ENCODE results near the gene MSH3.
"Not testable (repeated sequence)": the region's sequence is repeated elsewhere in the genome, so short reads cannot be mapped to it uniquely, and the experiment has no call there.

MSH3 gene

GRCh38 chr5:80820685-80821084, 166.2 kb downstream of the MSH3 start:
- H3K4me3 ChIP-seq (ENCODE audit: low read length) = no peak overlapping the region
- H2AFZ ChIP-seq (ENCODE audit: low read length) = no peak overlapping the region
- H3K4me2 ChIP-seq (ENCODE audit: low read depth, low read length) = no peak overlapping the region
- TF ChIP-seq EZH2phosphoT487 (IDR thresholded peaks at IDR 0.05; ENCODE audit: low read length) = no peak
- TF ChIP-seq CTCF (IDR thresholded peaks at IDR 0.05; ENCODE audit: low read length) = no peak
- TF ChIP-seq EZH2 (optimal IDR thresholded peaks at IDR 0.05; ENCODE audit: low read depth, low read length) = no peak
- H3K9me3 ChIP-seq (replicated peaks; ENCODE audit: insufficient read depth, low read length) = no peaks in the 10 kb centered on the region
- DNase-seq = no peak
- no peak overlapping the region for H3K9ac ChIP-seq (ENCODE audit: low read length)
- H4K20me1 ChIP-seq (ENCODE audit: insufficient read depth, low read length) = no peaks in the 10 kb centered on the region
- no peaks in the 10 kb centered on the region for H3K9me2 ChIP-seq (replicated peaks; ENCODE audit: insufficient read depth, low read length)
- no peaks in the 10 kb centered on the region for H3F3A ChIP-seq (ENCODE audit: insufficient read depth, low read length)
- H3K4me1 ChIP-seq (ENCODE audit: low read length) = no peaks in the 10 kb centered on the region
- H3K79me2 ChIP-seq (ENCODE audit: low read length) = no peaks in the 10 kb centered on the region
- H3K27ac ChIP-seq (ENCODE audit: low read length) = no peak overlapping the region
- no peaks in the 10 kb centered on the region for H3K36me3 ChIP-seq (replicated peaks; ENCODE audit: insufficient read depth, low read length)
- H3K27me3 ChIP-seq (replicated peaks; ENCODE audit: insufficient read depth, low read length) = no peaks in the 10 kb centered on the region

- Histone ChIP-seq H3K4me1 (ENCODE audit: low read length) (no peaks in the 10 kb centered on the region), H3F3A (ENCODE audit: insufficient read depth, low read length) (no peaks in the 10 kb centered on the region), H3K9me3 (replicated peaks; ENCODE audit: insufficient read depth, low read length) (no peaks in the 10 kb centered on the region), H4K20me1 (ENCODE audit: insufficient read depth, low read length) (no peaks in the 10 kb centered on the region), H3K4me2 (ENCODE audit: low read depth, low read length) (no peak overlapping the region), H3K9me2 (replicated peaks; ENCODE audit: insufficient read depth, low read length) (no peaks in the 10 kb centered on the region), H3K36me3 (replicated peaks; ENCODE audit: insufficient read depth, low read length) (no peaks in the 10 kb centered on the region), H3K4me3 (ENCODE audit: low read length) (no peak overlapping the region), H3K27me3 (replicated peaks; ENCODE audit: insufficient read depth, low read length) (no peaks in the 10 kb centered on the region), H3K79me2 (ENCODE audit: low read length) (no peaks in the 10 kb centered on the region), H3K9ac (ENCODE audit: low read length) (no peak overlapping the region), H2AFZ (ENCODE audit: low read length) (no peak overlapping the region), H3K27ac (ENCODE audit: low read length) (no peak overlapping the region)
- no peak for DNase-seq
- TF ChIP-seq EZH2phosphoT487 (IDR thresholded peaks at IDR 0.05; ENCODE audit: low read length) = no peak
- no peak for TF ChIP-seq EZH2 (optimal IDR thresholded peaks at IDR 0.05; ENCODE audit: low read depth, low read length)
- TF ChIP-seq CTCF (IDR thresholded peaks at IDR 0.05; ENCODE audit: low read length) = no peak
These were observed 168.2 kb downstream of the MSH3 start for GRCh38 chr5:80822640-80823039.

GRCh38 chr5:80824159-80824558, 169.7 kb downstream of the MSH3 start:
- not testable (repeated sequence) for H3K9me2 ChIP-seq (replicated peaks; ENCODE audit: insufficient read depth, low read length); H3K36me3 ChIP-seq (replicated peaks; ENCODE audit: insufficient read depth, low read length); DNase-seq; H3K27me3 ChIP-seq (replicated peaks; ENCODE audit: insufficient read depth, low read length); H3K4me2 ChIP-seq (ENCODE audit: low read depth, low read length); H3K4me1 ChIP-seq (ENCODE audit: low read length); H3F3A ChIP-seq (ENCODE audit: insufficient read depth, low read length); H3K9me3 ChIP-seq (replicated peaks; ENCODE audit: insufficient read depth, low read length); H3K27ac ChIP-seq (ENCODE audit: low read length); H3K4me3 ChIP-seq (ENCODE audit: low read length); H2AFZ ChIP-seq (ENCODE audit: low read length); H3K79me2 ChIP-seq (ENCODE audit: low read length); H3K9ac ChIP-seq (ENCODE audit: low read length); H4K20me1 ChIP-seq (ENCODE audit: insufficient read depth, low read length)

- H3K4me1 ChIP-seq (ENCODE audit: low read length) = no peaks in the 10 kb centered on the region
- H3K36me3 ChIP-seq (replicated peaks; ENCODE audit: insufficient read depth, low read length) = no peaks in the 10 kb centered on the region
- H3K27me3 ChIP-seq (replicated peaks; ENCODE audit: insufficient read depth, low read length) = no peaks in the 10 kb centered on the region
- no peak for DNase-seq
- H4K20me1 ChIP-seq (ENCODE audit: insufficient read depth, low read length) = no peaks in the 10 kb centered on the region
- no peaks in the 10 kb centered on the region for H3K79me2 ChIP-seq (ENCODE audit: low read length)
- no peak overlapping the region for H3K27ac ChIP-seq (ENCODE audit: low read length)
- H3F3A ChIP-seq (ENCODE audit: insufficient read depth, low read length) = no peaks in the 10 kb centered on the region
- H3K9me3 ChIP-seq (replicated peaks; ENCODE audit: insufficient read depth, low read length) = no peaks in the 10 kb centered on the region
- no peak for TF ChIP-seq EZH2phosphoT487 (IDR thresholded peaks at IDR 0.05; ENCODE audit: low read length)
- no peak for TF ChIP-seq CTCF (IDR thresholded peaks at IDR 0.05; ENCODE audit: low read length)
- no peak for TF ChIP-seq EZH2 (optimal IDR thresholded peaks at IDR 0.05; ENCODE audit: low read depth, low read length)
- H3K4me3 ChIP-seq (ENCODE audit: low read length) = no peak overlapping the region
- H3K9ac ChIP-seq (ENCODE audit: low read length) = no peak overlapping the region
- no peak overlapping the region for H3K4me2 ChIP-seq (ENCODE audit: low read depth, low read length)
- no peaks in the 10 kb centered on the region for H3K9me2 ChIP-seq (replicated peaks; ENCODE audit: insufficient read depth, low read length)
- H2AFZ ChIP-seq (ENCODE audit: low read length) = no peak overlapping the region
These were observed 171.5 kb downstream of the MSH3 start for GRCh38 chr5:80825786-80826460.
